ENCODE measurements around the gene CD47.

The CD47 gene

GRCh38 chr3:108008931-108009639 is 81.7 kb downstream of the CD47 start:
- no peak overlapping the region for H3K4me3 Mint-ChIP-seq
- no peak for DNase-seq (ENCODE audit: low spot score in 2 of 2)
- no peaks in the 10 kb centered on the region for H3K36me3 Mint-ChIP-seq (ENCODE audit: insufficient read depth)
- no peaks in the 10 kb centered on the region for H3K4me1 Mint-ChIP-seq
- no peak for ATAC-seq (replicated peaks; ENCODE audit: extremely low read depth, poor library complexity, severe bottlenecking)
- no peak overlapping the region for H3K27ac Mint-ChIP-seq (ENCODE audit: low read depth)
- peaks cover 11% of the 10 kb centered on the region for H3K27me3 Mint-ChIP-seq
- no peaks in the 10 kb centered on the region for H3K9me3 Mint-ChIP-seq

DNA sequence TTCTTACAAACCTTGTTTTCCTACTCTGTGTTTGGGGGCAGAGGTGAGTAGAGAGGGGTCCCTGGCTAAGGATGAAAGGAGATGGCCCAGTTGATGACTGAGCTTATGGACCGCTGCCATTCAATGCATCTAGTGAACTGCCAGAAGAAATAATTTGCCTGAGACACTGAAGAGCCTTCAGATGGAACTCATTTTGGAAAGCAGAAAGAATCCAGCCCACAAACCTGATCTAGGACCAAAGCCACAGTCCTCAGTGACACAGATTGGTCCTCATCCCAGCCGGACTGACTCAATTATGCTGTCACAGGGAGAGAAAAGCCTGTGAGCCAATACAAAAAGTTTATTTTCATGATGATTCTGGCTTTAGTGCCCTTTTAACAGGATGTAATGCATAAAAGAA is 82.7 kb downstream of the CD47 start:
- H3K4me3 Mint-ChIP-seq: no peak overlapping the region
- no peak for ATAC-seq (replicated peaks; ENCODE audit: extremely low read depth, poor library complexity, severe bottlenecking)
- H3K9me3 Mint-ChIP-seq: no peaks in the 10 kb centered on the region
- no peaks in the 10 kb centered on the region for H3K4me1 Mint-ChIP-seq
- no peaks in the 10 kb centered on the region for H3K36me3 Mint-ChIP-seq (ENCODE audit: insufficient read depth)
- peaks cover 1% of the 10 kb centered on the region for H3K27me3 Mint-ChIP-seq
- DNase-seq (ENCODE audit: low spot score in 2 of 2): no peak
- no peak overlapping the region for H3K27ac Mint-ChIP-seq (ENCODE audit: low read depth)

DNA sequence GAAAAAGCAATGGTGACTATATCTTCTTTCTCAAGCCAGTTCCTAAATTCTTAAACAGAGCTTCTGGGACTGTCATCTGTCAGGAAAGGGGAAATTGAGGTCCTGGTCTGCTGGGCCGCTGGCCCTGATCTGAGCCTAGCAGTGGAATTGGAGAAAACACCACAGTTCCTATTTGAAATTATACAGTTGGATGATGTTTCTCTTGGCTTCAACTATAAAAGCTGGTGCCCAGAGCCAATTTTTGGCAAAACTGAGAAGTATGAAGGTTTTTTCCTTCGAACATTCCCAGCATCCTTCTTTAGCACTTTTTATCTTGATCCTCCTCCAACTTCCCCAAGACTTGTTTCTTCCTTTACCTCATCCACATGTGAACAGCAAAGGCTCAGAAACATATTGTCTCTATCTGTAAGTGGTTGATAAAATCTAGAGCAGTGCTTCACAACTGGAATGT is 83.9 kb downstream of the CD47 start:
- no peak overlapping the region for H3K4me3 Mint-ChIP-seq
- no peaks in the 10 kb centered on the region for H3K9me3 Mint-ChIP-seq
- ATAC-seq (replicated peaks; ENCODE audit: extremely low read depth, poor library complexity, severe bottlenecking) (no peak), DNase-seq (ENCODE audit: low spot score in 2 of 2) (no peak)
- no peaks in the 10 kb centered on the region for H3K4me1 Mint-ChIP-seq
- H3K27me3 Mint-ChIP-seq: no peaks in the 10 kb centered on the region
- H3K27ac Mint-ChIP-seq (ENCODE audit: low read depth): no peak overlapping the region
- H3K36me3 Mint-ChIP-seq (ENCODE audit: insufficient read depth): no peaks in the 10 kb centered on the region

- Mint-ChIP-seq H3K4me1 (no peaks in the 10 kb centered on the region), H3K4me3 (no peak overlapping the region), H3K36me3 (ENCODE audit: insufficient read depth) (no peaks in the 10 kb centered on the region), H3K27me3 (no peaks in the 10 kb centered on the region), H3K9me3 (no peaks in the 10 kb centered on the region), H3K27ac (ENCODE audit: low read depth) (no peak overlapping the region)
- DNase-seq (ENCODE audit: low spot score in 2 of 2) (no peak), ATAC-seq (replicated peaks; ENCODE audit: extremely low read depth, poor library complexity, severe bottlenecking) (no peak)
Observed at GRCh38 chr3:108006077-108006771, 84.6 kb downstream of the CD47 start.

- Mint-ChIP-seq H3K4me3 (no peak overlapping the region), H3K27ac (ENCODE audit: low read depth) (no peak overlapping the region), H3K36me3 (ENCODE audit: insufficient read depth) (no peaks in the 10 kb centered on the region), H3K27me3 (no peaks in the 10 kb centered on the region), H3K9me3 (no peaks in the 10 kb centered on the region), H3K4me1 (no peaks in the 10 kb centered on the region)
- DNase-seq (ENCODE audit: low spot score in 2 of 2): no peak
- no peak for ATAC-seq (replicated peaks; ENCODE audit: extremely low read depth, poor library complexity, severe bottlenecking)
Observed at GRCh38 chr3:108004647-108005046, 86.2 kb downstream of the CD47 start.

DNA sequence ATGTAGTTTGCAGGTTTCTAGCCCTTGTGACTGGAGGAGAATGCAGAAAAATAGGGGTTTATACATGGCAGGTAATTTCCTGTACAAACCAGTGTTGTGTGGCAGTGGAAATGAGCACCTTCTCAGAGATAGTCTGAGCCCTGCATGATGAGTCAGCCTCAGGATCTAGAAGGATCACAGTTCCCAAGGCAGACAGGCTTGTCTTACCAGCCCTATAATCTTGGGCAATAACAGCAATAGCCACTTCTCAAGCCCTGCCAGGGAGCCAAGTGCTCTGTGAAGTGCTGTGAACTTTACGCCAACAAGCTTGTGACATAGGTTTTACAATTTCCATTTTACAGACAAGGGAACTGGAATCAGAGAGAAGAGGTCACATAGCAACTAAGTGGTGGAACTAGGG is 89.4 kb downstream of the CD47 start:
- Mint-ChIP-seq H3K4me3 (no peak overlapping the region), H3K9me3 (no peaks in the 10 kb centered on the region), H3K27ac (ENCODE audit: low read depth) (no peak overlapping the region), H3K36me3 (ENCODE audit: insufficient read depth) (peaks cover 2% of the 10 kb centered on the region), H3K4me1 (no peaks in the 10 kb centered on the region), H3K27me3 (no peaks in the 10 kb centered on the region)
- DNase-seq (ENCODE audit: low spot score in 2 of 2): no peak
- ATAC-seq (replicated peaks; ENCODE audit: extremely low read depth, poor library complexity, severe bottlenecking): no peak

GRCh38 chr3:107999215-107999775 is 91.5 kb downstream of the CD47 start:
- Mint-ChIP-seq H3K27ac (ENCODE audit: low read depth) (no peak overlapping the region), H3K4me3 (no peak overlapping the region), H3K9me3 (no peaks in the 10 kb centered on the region), H3K36me3 (ENCODE audit: insufficient read depth) (peaks cover 2% of the 10 kb centered on the region), H3K4me1 (no peaks in the 10 kb centered on the region), H3K27me3 (no peaks in the 10 kb centered on the region)
- no peak for DNase-seq (ENCODE audit: low spot score in 2 of 2)
- no peak for ATAC-seq (replicated peaks; ENCODE audit: extremely low read depth, poor library complexity, severe bottlenecking)

DNA sequence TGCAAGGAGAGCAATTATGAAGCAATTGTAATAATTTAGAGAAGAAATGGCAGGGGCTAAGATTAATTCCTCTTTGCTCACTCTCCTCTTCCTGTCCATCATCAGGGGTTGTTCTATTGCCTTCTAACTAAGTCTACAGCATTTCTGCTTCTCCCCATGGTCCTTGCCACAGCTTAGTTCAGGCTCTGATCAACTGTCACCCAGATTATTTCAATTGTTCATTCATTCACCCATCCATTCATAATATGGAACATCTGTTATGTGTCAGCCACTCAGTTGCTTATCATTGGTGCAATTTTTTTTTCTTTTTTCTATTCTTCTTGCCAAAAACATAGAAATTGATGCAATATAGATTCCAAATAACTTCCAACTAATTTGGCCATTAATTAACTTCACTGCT is 93.2 kb downstream of the CD47 start:
- Mint-ChIP-seq H3K36me3 (ENCODE audit: insufficient read depth) (peaks cover 2% of the 10 kb centered on the region), H3K27me3 (no peaks in the 10 kb centered on the region), H3K9me3 (no peaks in the 10 kb centered on the region), H3K27ac (ENCODE audit: low read depth) (no peak overlapping the region), H3K4me3 (no peak overlapping the region), H3K4me1 (no peaks in the 10 kb centered on the region)
- ATAC-seq (replicated peaks; ENCODE audit: extremely low read depth, poor library complexity, severe bottlenecking): no peak
- DNase-seq (ENCODE audit: low spot score in 2 of 2): no peak

DNA sequence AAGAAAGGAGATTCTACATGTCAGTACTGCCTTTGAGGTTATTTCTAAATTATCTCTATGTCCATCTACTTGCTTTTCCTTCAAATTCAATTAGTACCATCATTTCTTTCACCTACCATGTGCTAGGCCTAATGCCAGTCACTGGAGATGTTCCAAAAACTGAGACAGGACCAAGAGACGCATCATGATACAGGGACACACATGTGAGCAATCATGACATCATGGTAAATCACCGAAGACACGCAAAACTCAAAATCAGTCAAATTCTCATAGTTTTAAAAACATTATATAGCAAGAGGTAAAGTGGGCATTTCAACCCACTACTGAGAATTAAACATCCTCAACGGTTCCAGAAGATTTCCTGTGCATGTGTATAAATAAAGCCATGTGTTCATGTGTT is 95.0 kb downstream of the CD47 start:
- H3K4me1 Mint-ChIP-seq: no peaks in the 10 kb centered on the region

GRCh38 chr3:107994956-107995715 is 95.7 kb downstream of the CD47 start:
- H3K4me1 Mint-ChIP-seq: no peaks in the 10 kb centered on the region
- H3K9me3 Mint-ChIP-seq: no peaks in the 10 kb centered on the region
- H3K36me3 Mint-ChIP-seq (ENCODE audit: insufficient read depth): peaks cover 2% of the 10 kb centered on the region
- H3K4me3 Mint-ChIP-seq: no peak overlapping the region
- ATAC-seq (replicated peaks; ENCODE audit: extremely low read depth, poor library complexity, severe bottlenecking): no peak
- DNase-seq (ENCODE audit: low spot score in 2 of 2): no peak
- no peaks in the 10 kb centered on the region for H3K27me3 Mint-ChIP-seq
- no peak overlapping the region for H3K27ac Mint-ChIP-seq (ENCODE audit: low read depth)

More for the DNA sequence above, 95.0 kb downstream of the CD47 start:
- Mint-ChIP-seq H3K9me3 (no peaks in the 10 kb centered on the region), H3K36me3 (ENCODE audit: insufficient read depth) (peaks cover 2% of the 10 kb centered on the region), H3K27ac (ENCODE audit: low read depth) (no peak overlapping the region), H3K4me3 (no peak overlapping the region), H3K27me3 (no peaks in the 10 kb centered on the region)
- no peak for ATAC-seq (replicated peaks; ENCODE audit: extremely low read depth, poor library complexity, severe bottlenecking)
- DNase-seq (ENCODE audit: low spot score in 2 of 2): no peak

GRCh38 chr3:107994181-107994580 is 96.7 kb downstream of the CD47 start:
- H3K4me1 Mint-ChIP-seq: no peaks in the 10 kb centered on the region
- H3K27ac Mint-ChIP-seq (ENCODE audit: low read depth): no peak overlapping the region
- H3K36me3 Mint-ChIP-seq (ENCODE audit: insufficient read depth): peaks cover 2% of the 10 kb centered on the region
- no peaks in the 10 kb centered on the region for H3K27me3 Mint-ChIP-seq
- H3K4me3 Mint-ChIP-seq: no peak overlapping the region
- DNase-seq (ENCODE audit: low spot score in 2 of 2): no peak
- H3K9me3 Mint-ChIP-seq: no peaks in the 10 kb centered on the region
- ATAC-seq (replicated peaks; ENCODE audit: extremely low read depth, poor library complexity, severe bottlenecking): no peak

DNA sequence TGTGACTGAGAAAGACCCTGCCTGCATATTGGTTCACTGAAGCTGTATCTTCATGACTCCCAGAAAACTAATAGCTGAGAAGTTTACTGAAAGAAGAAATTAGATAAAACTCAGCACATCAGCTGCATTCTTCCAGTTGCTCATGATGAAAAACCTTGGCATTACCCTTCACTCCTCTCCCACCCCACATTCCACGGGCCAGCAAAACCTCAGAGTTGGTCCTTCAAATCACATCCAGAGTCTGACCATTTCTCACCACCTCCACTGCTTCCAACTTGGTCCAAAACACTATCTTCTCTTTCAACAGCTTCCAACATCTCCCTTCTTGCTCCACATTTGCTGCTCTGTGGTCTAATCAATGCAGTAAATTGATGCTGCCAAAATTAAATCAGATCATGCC is 97.1 kb downstream of the CD47 start:
- Mint-ChIP-seq H3K4me1 (no peaks in the 10 kb centered on the region), H3K4me3 (no peak overlapping the region), H3K36me3 (ENCODE audit: insufficient read depth) (peaks cover 2% of the 10 kb centered on the region), H3K27ac (ENCODE audit: low read depth) (no peak overlapping the region), H3K9me3 (no peaks in the 10 kb centered on the region), H3K27me3 (no peaks in the 10 kb centered on the region)
- no peak for DNase-seq (ENCODE audit: low spot score in 2 of 2)
- ATAC-seq (replicated peaks; ENCODE audit: extremely low read depth, poor library complexity, severe bottlenecking): no peak

All from central memory CD8-positive, alpha-beta T cell (primary cell).